HepG2 (cell line): ENCODE results near the gene ZBTB1. TPM values are rescaled to one million over a fixed set of nuclear protein-coding genes. Genes with fewer than 3 reads are reported as not detected.

Experiments
- polyA plus RNA-seq, 8 experiments: library from polyadenylated mRNA; depleted of rRNA in 3 of 8; stranded (reverse) in 7 of 8; unstranded in 1 of 8; fragments of >200 nt; fragmentation: Illumina TruSeq in 4 of 8; extraction: Trizol in 4 of 8; gene quantifications; 2 replicates each; pipeline versions ENCODE4 v1.2.1 to v1.2.3, GENCODE V29; 2011 to 2016; ENCODE audit warnings: low read depth in 4 of 8, missing spikeins in 1 of 8, mixed read lengths in 1 of 8; ENCODE audit not compliant: insufficient read depth in 1 of 8
- small RNA-seq, 3 experiments: library from RNA; depleted of rRNA; stranded (forward); fragments of <200 nt; gene quantifications; one replicate each; pipeline ENCODE3, GENCODE V24; 2012; ENCODE audit warnings: low read depth in 2 of 3, low replicate concordance in 1 of 3; ENCODE audit not compliant: insufficient read length in 3 of 3, insufficient read depth in 2 of 3
- total RNA-seq, 5 experiments: library from RNA; depleted of rRNA; stranded (reverse); fragments of >200 nt; fragmentation: Illumina TruSeq; extraction: Trizol; gene quantifications; 2 replicates each; pipeline ENCODE4 v1.2.3, GENCODE V29; 2016; ENCODE audit warnings: low read depth in 1 of 5

ZBTB1 gene
- total and polyA plus RNA-seq, 2 of the 13 experiments (the other 11 are each of a cell fraction or from before 2014, with no cell fraction given), result 18.8 to 22.6 TPM

Small RNA genes within 50 kb of the gene (small RNA-seq; reads per million reads assigned to genes)
- 0 reads per million in 3 experiments for gene AL049869.4

Other genes starting within 250 kb of the ZBTB1 start
- gene ESR2, start 210.4 kb upstream of the ZBTB1 start, total RNA-seq (2016; rRNA removed; fragmentation: Illumina TruSeq; extraction: Trizol), result 0.04 TPM in 1 of 2 replicates, not detected in the other
- 0.01 TPM in 1 of 2 replicates, not detected in the other for gene ESR2, start 210.4 kb upstream of the ZBTB1 start, polyA plus RNA-seq (2011; rRNA removed)
- gene MTHFD1, start 116.4 kb upstream of the ZBTB1 start, total RNA-seq (2016; rRNA removed; fragmentation: Illumina TruSeq; extraction: Trizol), result 106 and 186 TPM in 2 replicates
- gene MTHFD1, start 116.4 kb upstream of the ZBTB1 start, polyA plus RNA-seq (2011; rRNA removed), result 31.0 and 33.6 TPM in 2 replicates
- 1.5 and 2.1 TPM in 2 replicates for gene AKAP5, start 39.3 kb upstream of the ZBTB1 start, total RNA-seq (2016; rRNA removed; fragmentation: Illumina TruSeq; extraction: Trizol)
- gene AKAP5, start 39.3 kb upstream of the ZBTB1 start, polyA plus RNA-seq (2011; rRNA removed), result 0.13 and 0.18 TPM in 2 replicates
- 3.0 and 3.5 TPM in 2 replicates for gene ZBTB25, start 932 bp upstream of the ZBTB1 start, total RNA-seq (2016; rRNA removed; fragmentation: Illumina TruSeq; extraction: Trizol)
- 7.6 TPM in 2 replicates for gene ZBTB25, start 932 bp upstream of the ZBTB1 start, polyA plus RNA-seq (2011; rRNA removed)
- 0.27 and 0.28 TPM in 2 replicates for gene HSPA2, start 36.0 kb downstream of the ZBTB1 start, total RNA-seq (2016; rRNA removed; fragmentation: Illumina TruSeq; extraction: Trizol)
- gene HSPA2, start 36.0 kb downstream of the ZBTB1 start, polyA plus RNA-seq (2011; rRNA removed), result 0.15 and 0.16 TPM in 2 replicates
- gene PPP1R36, start 45.2 kb downstream of the ZBTB1 start, total RNA-seq (2016; rRNA removed; fragmentation: Illumina TruSeq; extraction: Trizol), result 0.11 TPM in 1 of 2 replicates, not detected in the other
- gene PPP1R36, start 45.2 kb downstream of the ZBTB1 start, polyA plus RNA-seq (2011; rRNA removed), result 0.14 and 0.17 TPM in 2 replicates
- gene PLEKHG3, start 199.7 kb downstream of the ZBTB1 start, total RNA-seq (2016; rRNA removed; fragmentation: Illumina TruSeq; extraction: Trizol), result 9.5 and 9.8 TPM in 2 replicates
- gene PLEKHG3, start 199.7 kb downstream of the ZBTB1 start, polyA plus RNA-seq (2011; rRNA removed), result 7.1 and 7.2 TPM in 2 replicates